Neural progenitor cell (in vitro differentiated cells): ENCODE measurements around the gene AIF1.

ENCODE experiments used
- CTCF ChIP-seq: fragments of 200-600 bp; sonication (generic); IDR thresholded peaks from 2 replicates; pipeline ENCODE4 v1.5.1; 2017; ENCODE audit warnings: antibody characterized with exemption, mild to moderate bottlenecking
- EZH2 ChIP-seq: fragments of 200-600 bp; sonication (generic); IDR thresholded peaks from 2 replicates; pipeline ENCODE4 v1.6.1; 2017; ENCODE audit warnings: antibody characterized with exemption, mild to moderate bottlenecking, moderate library complexity
- EZH2phosphoT487 ChIP-seq: fragments of 200-600 bp; sonication (generic); IDR thresholded peaks from 2 replicates; pipeline ENCODE4 v1.6.1; 2017; ENCODE audit warnings: antibody characterized with exemption

- TF ChIP-seq CTCF (no peak), EZH2 (no peak), EZH2phosphoT487 (no peak)
Measured at GRCh38 chr6:31665501-31666336, 50.7 kb downstream of the AIF1 start, which contains the start of gene CSNK2B.
